Natural killer cell (primary cell): ENCODE data around the gene HPF1. TPM values are rescaled to one million over a fixed set of nuclear protein-coding genes. Genes with fewer than 3 reads are reported as not detected.

Experiments
- ATAC-seq, 3 donors: fragments of 150-1000 bp in 2 of 3; fragments of 200-7000 bp in 1 of 3; cut with Tn5 transposase; 1 replicate in 1 of 3; 2 replicates in 2 of 3; pipeline ENCODE4 v1.10.0; 2021; ENCODE audit warnings: mild to moderate bottlenecking in 2 of 3, moderate library complexity in 2 of 3
- DNase-seq, 2 donors: peaks; one replicate each; pipeline versions ENCODE4 v3.0.0 to v3.0.0-alpha.2; 2013 to 2021; ENCODE audit warnings: mixed read lengths in 1 of 2
- H3K27ac ChIP-seq: one replicate; pipeline ENCODE4 v1.5.1; 2013; ENCODE audit warnings: mild to moderate bottlenecking, low read length
- H3K27me3 ChIP-seq: one replicate; pipeline ENCODE4 v1.6.1; 2013; ENCODE audit warnings: low read length; ENCODE audit not compliant: control insufficient read depth, insufficient read depth
- H3K36me3 ChIP-seq: one replicate; pipeline ENCODE4 v1.6.1; 2013; ENCODE audit warnings: low read length; ENCODE audit not compliant: control insufficient read depth, insufficient read depth
- H3K4me1 ChIP-seq: one replicate; pipeline ENCODE4 v1.6.1; 2013; ENCODE audit warnings: low read length; ENCODE audit not compliant: control insufficient read depth, insufficient read depth
- H3K4me3 ChIP-seq: one replicate; pipeline ENCODE4 v1.5.1; 2013; ENCODE audit warnings: low read length
- H3K9me3 ChIP-seq: one replicate; pipeline ENCODE4 v1.6.1; 2013; ENCODE audit warnings: low read length; ENCODE audit not compliant: control insufficient read depth, insufficient read depth
- H3K27ac Mint-ChIP-seq, 2 donors: one replicate each; pipeline ENCODE4 v1.8.0; 2022; ENCODE audit warnings: mild to moderate bottlenecking in 2 of 2, mixed read lengths in 2 of 2, moderate library complexity in 1 of 2
- H3K27me3 Mint-ChIP-seq, 2 donors: one replicate each; pipeline ENCODE4 v1.8.0; 2022; ENCODE audit warnings: low read depth in 2 of 2, mixed read lengths in 2 of 2
- H3K36me3 Mint-ChIP-seq: one replicate; pipeline ENCODE4 v1.8.0; 2022; ENCODE audit warnings: mixed read lengths
- H3K4me1 Mint-ChIP-seq, 2 donors: one replicate each; pipeline ENCODE4 v1.8.0; 2022; ENCODE audit warnings: mixed read lengths in 2 of 2
- H3K4me3 Mint-ChIP-seq: one replicate; pipeline ENCODE4 v1.8.0; 2022; ENCODE audit warnings: mild to moderate bottlenecking, moderate library complexity, mixed read lengths
- H3K9me3 Mint-ChIP-seq, 2 donors: one replicate each; pipeline ENCODE4 v1.8.0; 2022; ENCODE audit warnings: mixed read lengths in 2 of 2
- WGBS: methylation state at CpG from one replicate; pipeline ENCODE4 v1.1.7; 2013; ENCODE audit warnings: missing lambda C conversion rate; ENCODE audit not compliant: insufficient coverage; 5-methylcytosine and 5-hydroxymethylcytosine counted together
- intact Hi-C: fragments of 100-400 bp; cut with micrococcal nuclease; formaldehyde crosslinking; loops from one replicate; pipeline ENCODE4 v1.14.2; 2022
- total RNA-seq, 4 donors: library from RNA; stranded (reverse); fragments of 120-200 nt in 1 of 4; gene quantifications; one replicate each; pipeline versions ENCODE4 v1.2.3 to v1.2.4, GENCODE V29; 2013 to 2022
- TF ChIP-seq, protein P1 (sequence below): fragments of 200-600 bp; IDR thresholded peaks from one replicate; pipeline ENCODE4 v1.8.0; 2022; ENCODE audit warnings: antibody characterized with exemption

The HPF1 gene
- total RNA-seq, 3 donors from 2014 or later (not counting 1 experiment from before 2014, with no cell fraction given): 12.9 to 16.1 (median 14.6) TPM

DNA sequence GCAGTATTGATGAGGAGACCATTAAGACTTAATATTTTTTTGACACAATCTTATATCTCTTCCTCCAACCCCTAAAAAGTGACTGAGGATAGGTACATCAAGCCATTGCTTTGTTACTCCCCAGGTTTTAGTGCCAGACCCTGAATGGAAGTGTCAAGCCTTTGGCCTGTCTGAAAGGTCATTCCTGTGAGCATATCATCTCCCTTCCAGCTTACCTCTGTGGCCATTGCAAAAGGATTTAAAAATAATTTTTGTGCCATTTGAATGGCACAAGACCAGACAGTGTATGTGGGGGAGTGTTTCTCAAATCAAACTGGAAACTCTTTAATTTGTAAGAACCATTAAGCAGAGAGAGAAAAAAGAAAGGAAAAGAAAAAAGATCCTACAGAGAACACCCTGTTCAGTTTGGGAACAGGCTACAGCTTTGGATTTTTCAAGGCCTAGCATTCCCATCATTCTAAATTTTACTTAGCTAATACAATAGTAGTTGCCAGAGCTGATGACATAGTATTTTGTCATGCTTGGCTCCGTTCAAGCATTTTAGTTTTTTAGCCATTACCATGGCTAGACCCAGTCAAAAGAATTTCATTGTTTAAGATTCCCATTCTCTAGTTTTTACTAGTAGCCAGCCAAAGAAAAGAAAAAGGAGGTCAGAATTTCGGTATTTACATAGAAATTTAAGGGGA, 49.6 kb downstream of the HPF1 start:
- intact Hi-C loops: no loop called here
- DNase-seq (no peak), ATAC-seq (no peak)
- no peak overlapping the region for H3K27ac ChIP-seq
- H3K27me3 ChIP-seq: no peaks in the 10 kb centered on the region
- Mint-ChIP-seq H3K9me3 (no peaks in the 10 kb centered on the region), H3K27ac (peak overlapping the region in 1 of 2 donors; percentile 63), H3K4me1 (no peaks in the 10 kb centered on the region), H3K27me3 (no peaks in the 10 kb centered on the region), H3K4me3 (no peak overlapping the region), H3K36me3 (no peaks in the 10 kb centered on the region)
- peaks cover 22% of the 10 kb centered on the region for H3K36me3 ChIP-seq
- 100% methylated on average over 2 of the region's 2 CpGs for WGBS
- H3K9me3 ChIP-seq: no peaks in the 10 kb centered on the region
- H3K4me1 ChIP-seq: no peaks in the 10 kb centered on the region
- TF ChIP-seq, protein P1, sequence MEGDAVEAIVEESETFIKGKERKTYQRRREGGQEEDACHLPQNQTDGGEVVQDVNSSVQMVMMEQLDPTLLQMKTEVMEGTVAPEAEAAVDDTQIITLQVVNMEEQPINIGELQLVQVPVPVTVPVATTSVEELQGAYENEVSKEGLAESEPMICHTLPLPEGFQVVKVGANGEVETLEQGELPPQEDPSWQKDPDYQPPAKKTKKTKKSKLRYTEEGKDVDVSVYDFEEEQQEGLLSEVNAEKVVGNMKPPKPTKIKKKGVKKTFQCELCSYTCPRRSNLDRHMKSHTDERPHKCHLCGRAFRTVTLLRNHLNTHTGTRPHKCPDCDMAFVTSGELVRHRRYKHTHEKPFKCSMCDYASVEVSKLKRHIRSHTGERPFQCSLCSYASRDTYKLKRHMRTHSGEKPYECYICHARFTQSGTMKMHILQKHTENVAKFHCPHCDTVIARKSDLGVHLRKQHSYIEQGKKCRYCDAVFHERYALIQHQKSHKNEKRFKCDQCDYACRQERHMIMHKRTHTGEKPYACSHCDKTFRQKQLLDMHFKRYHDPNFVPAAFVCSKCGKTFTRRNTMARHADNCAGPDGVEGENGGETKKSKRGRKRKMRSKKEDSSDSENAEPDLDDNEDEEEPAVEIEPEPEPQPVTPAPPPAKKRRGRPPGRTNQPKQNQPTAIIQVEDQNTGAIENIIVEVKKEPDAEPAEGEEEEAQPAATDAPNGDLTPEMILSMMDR: no peak
- H3K4me3 ChIP-seq: no peak overlapping the region

DNA sequence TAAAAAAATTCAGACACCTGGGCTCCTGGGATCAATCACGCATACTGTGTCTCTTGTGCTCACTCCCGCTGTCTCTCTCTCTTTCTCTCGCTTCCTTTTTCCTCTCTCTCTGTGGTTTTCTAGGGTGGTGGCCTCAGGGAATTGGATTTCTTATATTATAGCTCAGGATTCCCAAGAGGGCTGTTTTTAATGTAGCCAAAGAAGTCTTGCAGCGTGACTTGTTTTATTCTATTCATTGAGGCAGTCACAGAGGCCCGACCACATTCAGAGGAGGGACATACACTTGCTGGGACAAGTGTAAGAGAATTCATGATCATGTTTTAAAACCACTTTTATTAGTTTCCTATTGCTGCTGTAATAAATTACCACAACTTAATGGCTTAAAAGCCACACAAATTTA, 59.4 kb downstream of the HPF1 start:
- no peaks in the 10 kb centered on the region for H3K9me3 ChIP-seq
- Mint-ChIP-seq H3K27me3 (no peaks in the 10 kb centered on the region), H3K27ac (peak overlapping the region in 1 of 2 donors; percentile 60), H3K36me3 (peaks cover 24% of the 10 kb centered on the region), H3K4me3 (no peak overlapping the region), H3K9me3 (no peaks in the 10 kb centered on the region), H3K4me1 (no peaks in the 10 kb centered on the region)
- TF ChIP-seq, protein P1: no peak
- WGBS: 57% methylated on average over 5 of the region's 5 CpGs
- H3K36me3 ChIP-seq: peaks cover 35% of the 10 kb centered on the region
- H3K27ac ChIP-seq: no peak overlapping the region
- intact Hi-C loops: no loop called here
- H3K27me3 ChIP-seq: no peaks in the 10 kb centered on the region
- no peaks in the 10 kb centered on the region for H3K4me1 ChIP-seq
- no peak for DNase-seq
- no peak overlapping the region for H3K4me3 ChIP-seq
- ATAC-seq: no peak

DNA sequence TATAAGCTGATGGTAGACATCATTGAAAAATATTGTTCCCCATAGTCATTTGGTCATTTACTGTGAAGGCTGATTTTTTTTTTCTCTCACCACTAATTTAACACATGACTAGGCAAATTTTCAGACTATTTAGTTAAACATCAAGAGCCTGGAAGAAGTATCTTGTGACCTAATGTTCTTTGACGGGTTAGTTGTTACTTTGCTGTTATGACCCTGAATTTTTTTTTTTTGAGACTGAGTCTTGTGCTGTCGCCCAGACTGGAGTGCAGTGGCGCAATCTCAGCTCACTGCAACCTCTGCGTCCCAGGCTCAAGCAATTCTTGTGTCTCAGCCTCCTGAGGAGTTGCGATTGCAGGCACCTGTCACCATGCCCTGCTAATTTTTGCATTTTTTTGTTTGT, 67.0 kb downstream of the HPF1 start:
- Histone ChIP-seq H3K9me3 (no peaks in the 10 kb centered on the region), H3K4me3 (no peak overlapping the region), H3K4me1 (no peaks in the 10 kb centered on the region), H3K27ac (no peak overlapping the region), H3K27me3 (no peaks in the 10 kb centered on the region), H3K36me3 (peaks cover 22% of the 10 kb centered on the region)
- Mint-ChIP-seq H3K4me3 (no peak overlapping the region), H3K4me1 (no peaks in the 10 kb centered on the region), H3K9me3 (no peaks in the 10 kb centered on the region), H3K27ac (no peak overlapping the region), H3K27me3 (no peaks in the 10 kb centered on the region), H3K36me3 (peaks cover 7% of the 10 kb centered on the region)
- ATAC-seq (no peak), DNase-seq (no peak)
- intact Hi-C loops: no loop called here
- 95% methylated on average over 5 of the region's 5 CpGs for WGBS
- TF ChIP-seq, protein P1: no peak

DNA sequence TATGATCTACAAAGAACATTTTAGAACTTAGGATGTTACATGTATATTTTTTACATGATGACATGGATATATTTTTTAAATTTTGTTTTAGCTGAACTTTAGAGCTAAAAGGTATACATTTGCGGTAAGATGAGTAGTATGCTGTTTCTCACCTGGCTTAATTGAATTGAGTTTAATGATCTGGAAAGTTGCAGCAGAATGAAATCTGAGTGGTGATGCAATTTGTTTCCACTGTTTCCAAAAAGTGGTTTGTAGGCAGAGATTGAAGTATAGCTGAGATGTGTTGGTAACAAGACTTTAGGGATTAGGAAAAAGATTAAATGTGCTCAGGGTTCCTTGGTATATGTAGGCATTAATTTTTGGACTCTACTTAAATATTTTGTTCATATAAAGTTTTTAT, 68.1 kb downstream of the HPF1 start:
- WGBS: 94% methylated on average over 1 of the region's 1 CpG
- Histone ChIP-seq H3K9me3 (no peaks in the 10 kb centered on the region), H3K27me3 (no peaks in the 10 kb centered on the region), H3K27ac (no peak overlapping the region), H3K4me1 (no peaks in the 10 kb centered on the region), H3K4me3 (no peak overlapping the region), H3K36me3 (peaks cover 20% of the 10 kb centered on the region)
- ATAC-seq (no peak), DNase-seq (no peak)
- H3K4me1 Mint-ChIP-seq: no peaks in the 10 kb centered on the region
- peak overlapping the region in 1 of 2 donors; percentile 6 for H3K27ac Mint-ChIP-seq
- H3K9me3 Mint-ChIP-seq: no peaks in the 10 kb centered on the region
- intact Hi-C loops: no loop called here
- peaks cover 7% of the 10 kb centered on the region for H3K36me3 Mint-ChIP-seq
- H3K27me3 Mint-ChIP-seq: no peaks in the 10 kb centered on the region
- TF ChIP-seq, protein P1: no peak
- H3K4me3 Mint-ChIP-seq: no peak overlapping the region
